Loucy (cell line): ENCODE measurements around the gene EFCAB12.

Experiments used
- EZH2phosphoT487 ChIP-seq: fragments of 200-600 bp; IDR thresholded peaks from 2 replicates; pipeline ENCODE4 v1.6.1; 2018; ENCODE audit warnings: antibody characterized with exemption, mild to moderate bottlenecking, moderate library complexity, borderline replicate concordance
- TF ChIP-seq, protein P1 (sequence below): fragments of 200-600 bp; sonication (generic); conservative IDR thresholded peaks from 2 replicates; pipeline ENCODE4 v1.5.1; 2014; ENCODE audit warnings: mild to moderate bottlenecking, antibody characterized with exemption, low read length

DNA sequence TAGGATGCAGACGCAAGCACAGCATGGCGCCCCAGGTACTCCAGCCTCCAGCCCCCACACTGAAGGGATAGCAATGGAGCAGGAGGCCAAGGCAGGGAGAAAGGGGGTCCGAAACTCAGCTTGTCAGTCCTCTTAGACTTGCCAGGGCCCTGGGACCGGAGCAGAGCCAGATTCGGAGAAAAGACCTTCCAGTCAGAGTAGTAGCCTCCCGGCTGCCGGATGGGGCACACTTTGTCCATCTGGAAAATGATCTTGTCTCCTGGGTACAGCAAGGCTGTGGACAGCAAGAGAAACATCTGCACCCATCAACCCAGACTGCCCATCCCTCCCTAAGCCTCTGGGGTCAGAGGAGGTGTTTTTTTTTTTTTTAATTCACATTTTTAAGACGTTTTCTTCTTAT, 24.3 kb downstream of the EFCAB12 start:
- TF ChIP-seq, protein P1, sequence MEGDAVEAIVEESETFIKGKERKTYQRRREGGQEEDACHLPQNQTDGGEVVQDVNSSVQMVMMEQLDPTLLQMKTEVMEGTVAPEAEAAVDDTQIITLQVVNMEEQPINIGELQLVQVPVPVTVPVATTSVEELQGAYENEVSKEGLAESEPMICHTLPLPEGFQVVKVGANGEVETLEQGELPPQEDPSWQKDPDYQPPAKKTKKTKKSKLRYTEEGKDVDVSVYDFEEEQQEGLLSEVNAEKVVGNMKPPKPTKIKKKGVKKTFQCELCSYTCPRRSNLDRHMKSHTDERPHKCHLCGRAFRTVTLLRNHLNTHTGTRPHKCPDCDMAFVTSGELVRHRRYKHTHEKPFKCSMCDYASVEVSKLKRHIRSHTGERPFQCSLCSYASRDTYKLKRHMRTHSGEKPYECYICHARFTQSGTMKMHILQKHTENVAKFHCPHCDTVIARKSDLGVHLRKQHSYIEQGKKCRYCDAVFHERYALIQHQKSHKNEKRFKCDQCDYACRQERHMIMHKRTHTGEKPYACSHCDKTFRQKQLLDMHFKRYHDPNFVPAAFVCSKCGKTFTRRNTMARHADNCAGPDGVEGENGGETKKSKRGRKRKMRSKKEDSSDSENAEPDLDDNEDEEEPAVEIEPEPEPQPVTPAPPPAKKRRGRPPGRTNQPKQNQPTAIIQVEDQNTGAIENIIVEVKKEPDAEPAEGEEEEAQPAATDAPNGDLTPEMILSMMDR: no peak
- TF ChIP-seq EZH2phosphoT487: no peak
